Esophagus muscularis mucosa (tissue), 4 donors: Measurements from ENCODE around the gene SLC2A13. TPM values are rescaled to one million over a fixed set of nuclear protein-coding genes. Genes with fewer than 3 reads are reported as not detected.
"Not testable (repeated sequence)": the region's sequence is repeated elsewhere in the genome, so short reads cannot be mapped to it uniquely, and the experiment has no call there.

Experiments
- DNase-seq: peaks from one replicate; pipeline ENCODE4 v3.0.0-alpha.2; 2017; ENCODE audit errors: extremely low spot score
- H3K27ac ChIP-seq, 4 donors: fragments of 200-600 bp; sonication (generic); replicated peaks in 1 of 4; 1 replicate in 3 of 4; 2 replicates in 1 of 4; pipeline ENCODE4 v1.5.1; 2016 to 2019; ENCODE audit warnings: mild to moderate bottlenecking in 1 of 4
- H3K27me3 ChIP-seq, 4 donors: fragments of 200-600 bp; sonication (generic); one replicate each; pipeline versions ENCODE4 v1.5.1 to v1.6.0; 2016 to 2019
- H3K36me3 ChIP-seq, 4 donors: fragments of 200-600 bp; sonication (generic); one replicate each; pipeline ENCODE4 v1.5.1; 2016 to 2019
- H3K4me1 ChIP-seq, 4 donors: fragments of 200-600 bp; sonication (generic); one replicate each; pipeline ENCODE4 v1.5.1; 2016 to 2019
- H3K4me3 ChIP-seq, 4 donors: fragments of 200-600 bp; sonication (generic); 1 replicate in 2 of 4; 2 replicates in 2 of 4; pipeline ENCODE4 v1.5.1; 2016 to 2019; ENCODE audit warnings: mild to moderate bottlenecking in 4 of 4, moderate library complexity in 1 of 4
- H3K9me3 ChIP-seq, 4 donors: fragments of 200-600 bp; sonication (generic); 1 replicate in 3 of 4; 2 replicates in 1 of 4; pipeline ENCODE4 v1.5.1; 2016 to 2019
- EP300 ChIP-seq: sonication (generic); formaldehyde crosslinking; IDR thresholded peaks from one replicate; pipeline ENCODE4 v1.6.1; 2017; ENCODE audit warnings: antibody characterized with exemption
- POLR2A ChIP-seq: fragments of 450-650 bp; IDR thresholded peaks from one replicate; pipeline ENCODE4 v1.6.1; 2017; ENCODE audit warnings: antibody characterized with exemption, moderate library complexity, mild to moderate bottlenecking, low read depth
- POLR2AphosphoS5 ChIP-seq, 2 donors: sonication (generic); formaldehyde crosslinking; IDR thresholded peaks; one replicate each; pipeline ENCODE4 v1.6.1; 2017; ENCODE audit warnings: antibody characterized with exemption in 2 of 2
- WGBS: methylation state at CpG from one replicate; pipeline ENCODE4 v1.1.5; 2018; 5-methylcytosine and 5-hydroxymethylcytosine counted together
- intact Hi-C: fragments of 100-400 bp; cut with DNase I; formaldehyde crosslinking; loops from one replicate; pipeline ENCODE4 v1.15.1; 2023
- total RNA-seq, 4 donors: library from RNA; depleted of rRNA; stranded (reverse); fragments of >200 nt; gene quantifications; one replicate each; pipeline versions ENCODE4 v1.1.0 to v1.2.1, GENCODE V29; 2016
- TF ChIP-seq, protein P1 (sequence below), 3 experiments: fragments of 200-600 bp in 2 of 3; fragments of 450-650 bp in 1 of 3; sonication (generic) in 2 of 3; IDR thresholded peaks; one replicate each; pipeline ENCODE4 v1.5.1; 2017 to 2019; ENCODE audit warnings: antibody characterized with exemption in 3 of 3, mild to moderate bottlenecking in 2 of 3, moderate library complexity in 1 of 3

SLC2A13 gene
- total RNA-seq, 4 donors from 2014 or later, result 19.6 to 25.7 (median 21.4) TPM

GRCh38 chr12:39752482-39753137, 353.3 kb downstream of the SLC2A13 start:
- intact Hi-C loops, result no loop called here
- no peak for TF ChIP-seq EP300
- TF ChIP-seq, protein P1, sequence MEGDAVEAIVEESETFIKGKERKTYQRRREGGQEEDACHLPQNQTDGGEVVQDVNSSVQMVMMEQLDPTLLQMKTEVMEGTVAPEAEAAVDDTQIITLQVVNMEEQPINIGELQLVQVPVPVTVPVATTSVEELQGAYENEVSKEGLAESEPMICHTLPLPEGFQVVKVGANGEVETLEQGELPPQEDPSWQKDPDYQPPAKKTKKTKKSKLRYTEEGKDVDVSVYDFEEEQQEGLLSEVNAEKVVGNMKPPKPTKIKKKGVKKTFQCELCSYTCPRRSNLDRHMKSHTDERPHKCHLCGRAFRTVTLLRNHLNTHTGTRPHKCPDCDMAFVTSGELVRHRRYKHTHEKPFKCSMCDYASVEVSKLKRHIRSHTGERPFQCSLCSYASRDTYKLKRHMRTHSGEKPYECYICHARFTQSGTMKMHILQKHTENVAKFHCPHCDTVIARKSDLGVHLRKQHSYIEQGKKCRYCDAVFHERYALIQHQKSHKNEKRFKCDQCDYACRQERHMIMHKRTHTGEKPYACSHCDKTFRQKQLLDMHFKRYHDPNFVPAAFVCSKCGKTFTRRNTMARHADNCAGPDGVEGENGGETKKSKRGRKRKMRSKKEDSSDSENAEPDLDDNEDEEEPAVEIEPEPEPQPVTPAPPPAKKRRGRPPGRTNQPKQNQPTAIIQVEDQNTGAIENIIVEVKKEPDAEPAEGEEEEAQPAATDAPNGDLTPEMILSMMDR (IDR thresholded peaks at IDR 0.05), result no peak
- Histone ChIP-seq H3K36me3 (peaks cover 0 to 6% (median 0%) of the 10 kb centered on the region in 4 donors), H3K27ac (no peak overlapping the region), H3K4me3 (no peak overlapping the region), H3K4me1 (no peaks in the 10 kb centered on the region), H3K27me3 (no peaks in the 10 kb centered on the region), H3K9me3 (no peaks in the 10 kb centered on the region)
- 86% methylated on average over 6 of the region's 6 CpGs for WGBS
- DNase-seq, result no peak

GRCh38 chr12:39746151-39746550, 359.7 kb downstream of the SLC2A13 start:
- H3K4me3 ChIP-seq, H3K4me1 ChIP-seq, H3K9me3 ChIP-seq, H3K36me3 ChIP-seq, intact Hi-C loops, H3K27me3 ChIP-seq, DNase-seq, H3K27ac ChIP-seq: not testable (repeated sequence)
- WGBS, result 82% methylated on average over 2 of the region's 6 CpGs

GRCh38 chr12:39743655-39744054, 362.2 kb downstream of the SLC2A13 start:
- TF ChIP-seq POLR2AphosphoS5 (IDR thresholded peaks at IDR 0.05), result no peak
- TF ChIP-seq POLR2A, result no peak
- TF ChIP-seq, protein P1 (IDR thresholded peaks at IDR 0.05), result no peak
- TF ChIP-seq EP300, result no peak
- DNase-seq, result no peak
- H3K4me1 ChIP-seq, result no peaks in the 10 kb centered on the region
- H3K36me3 ChIP-seq, result no peaks in the 10 kb centered on the region
- intact Hi-C loops, result no loop called here
- 100% methylated on average over 1 of the region's 1 CpG for WGBS
- H3K27ac ChIP-seq, result no peak overlapping the region
- H3K27me3 ChIP-seq, result no peaks in the 10 kb centered on the region
- no peaks in the 10 kb centered on the region for H3K9me3 ChIP-seq
- no peak overlapping the region for H3K4me3 ChIP-seq

DNA sequence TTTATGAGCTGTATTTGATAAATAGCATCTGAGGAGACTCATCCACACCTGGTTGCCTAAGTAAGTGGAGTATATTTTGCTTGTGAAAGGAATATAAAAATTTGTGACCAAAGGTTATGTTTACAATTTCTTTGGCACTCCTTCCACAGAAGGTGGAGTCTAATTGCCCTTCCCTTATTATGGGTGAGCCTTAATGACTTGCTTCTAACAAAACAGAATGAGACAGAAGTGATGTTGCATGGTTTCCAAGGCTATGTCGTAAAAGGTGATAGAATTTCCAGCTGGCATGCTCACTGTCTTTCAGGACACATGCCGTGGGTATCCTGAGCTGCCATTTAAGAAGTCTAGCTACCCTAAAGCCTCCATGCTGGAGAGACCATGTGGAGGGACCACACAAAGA, 369.5 kb downstream of the SLC2A13 start:
- no peak overlapping the region for H3K27ac ChIP-seq
- no peaks in the 10 kb centered on the region for H3K4me1 ChIP-seq
- no peaks in the 10 kb centered on the region for H3K36me3 ChIP-seq
- H3K27me3 ChIP-seq, result no peaks in the 10 kb centered on the region
- 87% methylated on average over 2 of the region's 2 CpGs for WGBS
- no peak for TF ChIP-seq EP300
- no peak for TF ChIP-seq POLR2A
- TF ChIP-seq, protein P1 (IDR thresholded peaks at IDR 0.05), result no peak
- TF ChIP-seq POLR2AphosphoS5 (IDR thresholded peaks at IDR 0.05), result no peak
- intact Hi-C loops, result no loop called here
- H3K4me3 ChIP-seq, result no peak overlapping the region
- peaks cover 0 to 45% (median 28%) of the 10 kb centered on the region in 4 donors for H3K9me3 ChIP-seq
- DNase-seq, result no peak

DNA sequence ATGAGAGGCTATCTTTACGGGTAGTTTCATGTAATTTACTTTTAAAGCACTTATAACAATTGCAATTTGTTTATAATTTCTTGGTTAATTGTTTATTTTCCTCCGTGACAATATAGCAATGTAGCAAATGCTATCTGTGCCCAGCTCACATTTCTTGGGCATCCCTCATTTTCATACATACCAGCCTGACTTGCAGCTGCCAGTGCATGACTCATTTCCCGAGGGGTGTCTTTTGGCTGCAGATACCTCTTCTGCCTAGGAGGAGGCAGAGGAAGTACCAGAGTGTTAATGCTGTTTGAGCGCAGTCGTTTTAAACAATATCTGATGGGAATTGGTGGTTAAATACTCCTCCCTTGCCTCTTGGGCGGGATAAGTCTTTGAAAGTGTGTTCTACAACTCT, 382.1 kb downstream of the SLC2A13 start:
- intact Hi-C loops, result no loop called here
- TF ChIP-seq EP300 (no peak), POLR2AphosphoS5 (IDR thresholded peaks at IDR 0.05) (no peak), POLR2A (no peak)
- TF ChIP-seq, protein P1 (IDR thresholded peaks at IDR 0.05), result no peak
- H3K27ac ChIP-seq, result no peak overlapping the region
- H3K4me3 ChIP-seq, result no peak overlapping the region
- H3K9me3 ChIP-seq, result peaks cover 0 to 13% (median 6%) of the 10 kb centered on the region in 4 donors
- DNase-seq, result no peak
- WGBS, result 61% methylated on average over 6 of the region's 6 CpGs
- no peaks in the 10 kb centered on the region for H3K27me3 ChIP-seq
- H3K36me3 ChIP-seq, result no peaks in the 10 kb centered on the region
- H3K4me1 ChIP-seq, result no peaks in the 10 kb centered on the region
